GM10248 (cell line): ENCODE measurements around the gene IL6.
"Not testable (repeated sequence)": the region's sequence is repeated elsewhere in the genome, so short reads cannot be mapped to it uniquely, and the experiment has no call there.

ENCODE experiments used
- CTCF ChIA-PET: fragments of 300-600 bp; sonication (Branson Sonifier 250); formaldehyde crosslinking; extraction: SDS; loops from one replicate; lab custom pipeline; 2021; ENCODE audit warnings: antibody characterized with exemption; lab: Yijun Ruan, JAX
- POLR2A ChIA-PET: fragments of 350-650 bp; sonication (Branson Sonifier 250); formaldehyde crosslinking; extraction: SDS; loops from one replicate; lab custom pipeline; 2020; ENCODE audit warnings: antibody characterized with exemption; lab: Yijun Ruan, JAX
- DNase-seq: peaks from one replicate; pipeline ENCODE4 v3.0.0; 2012; ENCODE audit errors: extremely low spot score
- TF ChIP-seq, protein P1 (sequence below): IDR thresholded peaks from 2 replicates; pipeline ENCODE4 v1.5.1; 2012; ENCODE audit warnings: mild to moderate bottlenecking, low read depth; ENCODE audit errors: extremely low read depth, missing control alignments, control extremely low read depth

Gene IL6

GRCh38 chr7:22696541-22697228 lies 30.3 kb upstream of the IL6 start:
- CTCF ChIA-PET, result interaction anchor here (0.8 to 8.9 kb wide), 7 partner anchors 9 to 136 kb away, joined by 3 to 58 read pairs (median 3); partner anchors contain the start of gene IL6
- no peak for DNase-seq
- POLR2A ChIA-PET, result no interaction called here
- TF ChIP-seq, protein P1, sequence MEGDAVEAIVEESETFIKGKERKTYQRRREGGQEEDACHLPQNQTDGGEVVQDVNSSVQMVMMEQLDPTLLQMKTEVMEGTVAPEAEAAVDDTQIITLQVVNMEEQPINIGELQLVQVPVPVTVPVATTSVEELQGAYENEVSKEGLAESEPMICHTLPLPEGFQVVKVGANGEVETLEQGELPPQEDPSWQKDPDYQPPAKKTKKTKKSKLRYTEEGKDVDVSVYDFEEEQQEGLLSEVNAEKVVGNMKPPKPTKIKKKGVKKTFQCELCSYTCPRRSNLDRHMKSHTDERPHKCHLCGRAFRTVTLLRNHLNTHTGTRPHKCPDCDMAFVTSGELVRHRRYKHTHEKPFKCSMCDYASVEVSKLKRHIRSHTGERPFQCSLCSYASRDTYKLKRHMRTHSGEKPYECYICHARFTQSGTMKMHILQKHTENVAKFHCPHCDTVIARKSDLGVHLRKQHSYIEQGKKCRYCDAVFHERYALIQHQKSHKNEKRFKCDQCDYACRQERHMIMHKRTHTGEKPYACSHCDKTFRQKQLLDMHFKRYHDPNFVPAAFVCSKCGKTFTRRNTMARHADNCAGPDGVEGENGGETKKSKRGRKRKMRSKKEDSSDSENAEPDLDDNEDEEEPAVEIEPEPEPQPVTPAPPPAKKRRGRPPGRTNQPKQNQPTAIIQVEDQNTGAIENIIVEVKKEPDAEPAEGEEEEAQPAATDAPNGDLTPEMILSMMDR, result no peak

- ChIA-PET POLR2A (no interaction called here), CTCF (interaction anchor here (0.7 to 8.9 kb wide), 8 partner anchors 15 to 137 kb away, joined by 3 to 58 read pairs (median 4); partner anchors contain the start of gene IL6)
- DNase-seq, result no peak
- TF ChIP-seq, protein P1, result no peak
Observed at GRCh38 chr7:22697322-22697859, 29.6 kb upstream of the IL6 start.

DNA sequence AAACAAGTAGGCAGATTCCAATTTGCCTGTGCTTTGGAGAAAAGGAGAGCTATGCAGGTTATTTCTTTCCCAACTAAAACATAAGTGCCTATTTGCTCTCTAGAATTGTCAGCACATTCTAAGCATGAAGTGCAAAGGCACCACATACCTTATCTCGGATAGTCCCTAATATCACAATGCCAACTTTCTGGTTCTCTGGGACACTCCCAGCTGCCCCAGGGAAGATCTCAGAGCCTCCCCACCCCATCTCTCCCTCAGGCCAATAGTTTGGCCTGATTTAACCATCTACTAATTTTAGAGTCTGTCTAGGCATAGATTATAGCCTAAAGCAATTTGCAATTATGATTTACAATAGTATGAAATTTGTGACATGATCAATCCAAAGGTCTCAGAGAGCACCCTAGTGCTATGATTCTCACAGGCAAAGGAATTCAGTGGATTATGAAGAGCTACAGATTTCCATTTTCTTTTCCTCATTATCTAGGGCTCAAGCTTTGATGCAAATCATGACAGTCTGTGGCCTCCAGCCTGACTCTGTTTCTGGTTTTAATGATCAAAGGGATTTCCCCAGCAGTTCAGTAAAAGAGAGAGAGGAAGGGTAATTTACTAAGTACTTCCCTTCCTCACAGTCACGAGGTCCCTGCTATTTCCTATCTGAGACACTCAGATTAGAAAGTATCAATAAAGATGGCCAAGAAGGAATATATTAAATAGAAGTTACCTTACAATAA lies 29.0 kb upstream of the IL6 start:
- CTCF ChIA-PET, result interaction anchor here (0.7 to 8.9 kb wide), 9 partner anchors 12 to 138 kb away, joined by 3 to 58 read pairs (median 4); partner anchors contain the start of gene IL6
- POLR2A ChIA-PET, result no interaction called here
- TF ChIP-seq, protein P1, result no peak
- peak; percentile 52 for DNase-seq

DNA sequence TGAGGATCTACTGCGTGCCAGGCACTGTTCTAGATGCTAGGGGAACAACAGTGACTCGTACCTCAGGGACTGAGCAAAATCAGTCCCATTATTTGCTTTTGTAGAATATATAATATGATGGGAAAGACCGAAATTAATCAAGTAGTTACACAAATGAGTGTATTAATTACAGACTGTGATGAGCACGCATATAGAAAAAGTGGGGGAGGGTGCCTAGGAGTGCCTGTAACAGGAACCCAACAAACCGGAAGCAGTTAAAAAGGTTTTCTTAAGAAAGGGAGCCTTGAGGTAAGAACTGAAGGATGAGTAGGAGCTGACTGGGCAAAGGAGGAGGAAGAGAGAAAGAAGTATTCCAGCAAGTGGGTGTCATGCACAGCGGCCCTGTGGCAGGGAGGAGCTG lies 28.2 kb upstream of the IL6 start:
- ChIA-PET CTCF (interaction anchor here (1.4 to 8.9 kb wide), 6 partner anchors 11 to 138 kb away, joined by 4 to 58 read pairs (median 6); partner anchors contain the start of gene IL6), POLR2A (no interaction called here)
- TF ChIP-seq, protein P1, result no peak
- DNase-seq, result no peak

DNA sequence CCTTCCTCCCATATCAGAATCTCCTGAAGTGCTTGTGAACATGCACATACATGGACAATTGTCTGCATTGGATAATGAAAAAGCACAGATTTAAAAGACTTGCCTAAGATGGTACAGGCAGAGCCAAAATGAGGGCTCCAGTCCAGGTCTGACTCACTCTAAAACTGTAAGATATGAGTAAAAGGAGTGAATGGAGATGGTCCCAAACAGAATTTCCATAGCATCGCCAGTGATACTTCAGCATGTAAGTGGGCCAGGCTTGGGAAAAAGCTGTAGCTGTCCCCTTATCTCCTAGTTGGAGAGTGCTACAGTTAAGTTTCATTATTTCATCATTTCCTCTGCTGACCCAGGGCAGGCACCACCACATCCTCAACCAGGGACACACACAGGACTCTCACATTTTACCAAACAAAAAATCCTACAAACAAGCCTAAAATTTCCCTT lies 26.4 kb upstream of the IL6 start:
- CTCF ChIA-PET, result interaction anchor here (2.4 to 8.9 kb wide), 4 partner anchors 21 to 140 kb away, joined by 6 to 58 read pairs (median 8); partner anchors contain the start of gene IL6
- POLR2A ChIA-PET, result no interaction called here
- TF ChIP-seq, protein P1, result no peak
- no peak for DNase-seq

DNA sequence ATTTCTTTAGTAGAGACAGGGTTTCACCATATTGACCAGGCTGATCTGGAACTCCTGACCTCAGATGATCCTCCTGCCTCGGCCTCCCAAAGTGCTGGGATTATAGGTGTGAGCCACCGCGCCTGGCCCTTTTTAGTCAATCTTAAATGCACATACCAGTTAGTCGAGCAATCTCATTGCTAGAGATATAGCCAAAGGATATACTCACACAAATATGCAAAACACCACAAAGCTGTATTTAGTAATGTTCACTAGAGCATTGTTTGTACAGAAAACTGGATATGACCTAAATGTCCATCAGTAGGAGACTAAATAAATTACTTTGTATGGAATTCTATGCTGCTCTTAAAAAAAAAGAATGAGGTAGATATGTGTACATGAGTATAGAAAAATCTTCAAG lies 24.5 kb upstream of the IL6 start:
- DNase-seq, result no peak
- ChIA-PET POLR2A (no interaction called here), CTCF (interaction anchor here (8.9 kb wide), 1 partner anchor 23 kb away, joined by 58 read pairs; the partner anchor contains the start of gene IL6)
- TF ChIP-seq, protein P1, result no peak

DNA sequence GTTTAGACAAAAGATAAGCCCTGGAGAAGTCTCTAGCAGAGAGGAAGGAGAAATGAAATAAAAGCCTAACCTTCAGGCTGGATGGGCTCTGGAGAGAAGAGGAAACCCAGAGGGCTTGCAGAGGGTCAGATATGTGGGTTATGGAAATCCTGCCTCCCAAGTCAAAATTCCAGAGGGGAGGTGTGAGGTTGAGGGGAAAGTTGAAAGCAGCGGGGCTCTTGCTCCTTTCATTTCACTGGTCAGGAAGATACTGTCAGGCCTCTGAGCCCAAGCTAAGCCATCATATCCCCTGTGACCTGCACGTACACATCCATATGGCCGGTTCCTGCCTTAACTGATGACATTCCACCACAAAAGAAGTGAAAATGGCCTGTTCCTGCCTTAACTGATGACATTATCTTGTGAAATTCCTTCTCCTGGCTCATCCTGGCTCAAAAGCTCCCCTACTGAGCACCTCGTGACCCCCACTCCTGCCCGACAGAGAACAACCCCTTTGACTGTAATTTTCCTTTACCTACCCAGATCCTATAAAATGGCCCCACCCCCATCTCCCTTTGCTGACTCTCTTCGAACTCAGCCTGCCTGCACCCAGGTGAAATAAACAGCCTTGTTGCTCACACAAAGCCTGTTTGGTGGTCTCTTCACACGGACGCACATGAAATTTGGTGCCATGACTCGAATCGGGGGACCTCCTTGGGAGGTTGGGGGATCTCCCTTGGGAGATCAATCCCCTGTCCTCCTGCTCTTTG lies 23.7 kb upstream of the IL6 start:
- POLR2A ChIA-PET, DNase-seq: not testable (repeated sequence)
- CTCF ChIA-PET, result interaction anchor here (8.9 kb wide), 1 partner anchor 23 kb away, joined by 58 read pairs; the partner anchor contains the start of gene IL6

GRCh38 chr7:22703978-22704610 lies 22.9 kb upstream of the IL6 start:
- CTCF ChIA-PET, DNase-seq, POLR2A ChIA-PET: not testable (repeated sequence)
